K562 (cell line): Measurements from ENCODE around the gene PSMB7.

Source experiments
- CHCHD3 ChIP-seq: fragments of 250-450 bp; sonication (Bioruptor Pico); IDR thresholded peaks from 2 replicates; pipeline ENCODE4 v2.1.2; 2022; ENCODE audit warnings: mild to moderate bottlenecking
- POLR2A ChIP-seq: fragments of 450-650 bp; conservative IDR thresholded peaks from 2 replicates; pipeline ENCODE4 v1.6.1; 2016
- PPARD ChIP-seq: fragments of 250-450 bp; sonication (Bioruptor Pico); IDR thresholded peaks from 2 replicates; pipeline ENCODE4 v1.8.0; 2022; ENCODE audit warnings: inconsistent platforms, mild to moderate bottlenecking, moderate library complexity

DNA sequence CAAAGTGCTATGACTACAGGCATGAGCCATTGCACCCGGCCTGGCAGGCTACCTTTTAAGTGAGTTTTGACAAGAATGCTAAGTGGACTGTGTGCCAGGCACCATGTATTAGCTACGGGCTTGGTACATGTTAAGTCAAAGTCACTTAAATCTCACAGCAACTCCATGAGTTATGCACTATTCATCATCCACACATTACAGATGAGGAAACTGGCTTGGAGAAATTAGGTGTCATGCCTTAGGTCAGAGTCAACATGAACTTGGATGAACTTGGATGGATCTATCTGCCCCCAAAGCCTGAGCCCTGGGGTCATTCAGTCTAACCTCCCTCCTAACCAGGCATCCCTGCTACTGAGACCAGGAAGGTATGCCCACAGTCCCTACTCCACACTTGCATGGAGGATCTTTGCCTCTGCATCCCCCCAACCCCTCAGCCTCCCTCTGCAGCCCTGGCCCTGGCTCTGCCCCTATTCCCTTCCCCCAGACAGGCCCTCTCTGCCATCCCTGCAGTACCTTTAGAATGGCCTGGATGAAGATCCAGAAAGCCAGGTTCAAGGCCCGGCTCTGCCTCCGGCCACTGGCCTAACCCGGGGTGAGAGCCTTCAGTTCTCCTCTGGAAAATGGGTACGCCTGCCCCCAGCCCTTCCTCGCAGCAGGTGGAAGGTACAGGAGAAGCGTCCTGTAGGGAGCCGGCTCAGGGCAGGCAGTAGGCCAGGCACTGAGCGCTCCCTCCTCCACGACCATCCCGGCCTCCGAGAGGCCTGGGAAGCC is 34.3 kb upstream of the PSMB7 start:
- TF ChIP-seq CHCHD3 (CRISPR knock-in tag) (no peak), PPARD (CRISPR knock-in tag) (no peak), POLR2A (no peak)
